ENCODE data around the gene SLC35F3. TPM values are rescaled to one million over a fixed set of nuclear protein-coding genes. Genes with fewer than 3 reads are reported as not detected.

SLC35F3 gene
- total and polyA plus RNA-seq, 9 donors, result 0.04 to 0.69 (median 0.17) TPM; not detected in 3

DNA sequence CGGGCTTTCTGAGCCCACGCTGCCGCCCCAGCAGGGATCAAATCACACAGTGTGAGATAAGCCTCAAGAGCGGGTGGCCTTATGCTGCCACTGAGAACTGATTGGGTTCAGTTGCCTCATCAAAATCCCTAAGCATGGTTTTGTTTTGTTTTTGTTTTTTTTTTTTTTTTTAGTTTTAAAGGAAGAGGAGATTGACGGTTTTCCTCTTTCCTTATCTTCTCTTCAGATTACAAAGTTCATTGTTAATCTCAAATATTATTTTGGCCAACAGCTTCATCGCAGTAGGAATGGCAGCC is 469.4 kb downstream of the SLC35F3 start:
- 4 to 6% (median 5%) methylated on average over 6 of the region's 6 CpGs for WGBS, 3 donors
- Histone ChIP-seq H3K4me3 (peak overlapping the region; percentile 83), H3K27ac (peak overlapping the region; percentile 42 to 76), H3K4me1 (ENCODE audit: insufficient read depth) (peaks cover 5% of the 10 kb centered on the region), H3K27me3 (no peaks in the 10 kb centered on the region), H3K9me3 (no peaks in the 10 kb centered on the region), H3K36me3 (no peaks in the 10 kb centered on the region)
- no peak for TF ChIP-seq CTCF (IDR thresholded peaks at IDR 0.05)
- no peak for TF ChIP-seq EP300 (IDR thresholded peaks at IDR 0.05)
- no peak for TF ChIP-seq POLR2A (IDR thresholded peaks at IDR 0.05)
- intact Hi-C loops (cut with DNase I), result no loop called here
- no peak for DNase-seq

Small RNAs within 50 kb of the gene (microRNA-seq; reads per million reads assigned to microRNA genes)
- 0 reads per million in 3 donors for gene MIR4671

Small RNAs within 50 kb of the gene (small RNA-seq; reads per million reads assigned to genes)
- not detected for gene MIR4671

All from ovary (tissue), 9 donors.